Hepatic stellate cell (primary cell): ENCODE results near the gene SLC26A1.

Experiments used
- DNase-seq: peaks from one replicate; pipeline ENCODE4 v3.0.0; 2011; ENCODE audit warnings: low spot score

SLC26A1 gene

DNA sequence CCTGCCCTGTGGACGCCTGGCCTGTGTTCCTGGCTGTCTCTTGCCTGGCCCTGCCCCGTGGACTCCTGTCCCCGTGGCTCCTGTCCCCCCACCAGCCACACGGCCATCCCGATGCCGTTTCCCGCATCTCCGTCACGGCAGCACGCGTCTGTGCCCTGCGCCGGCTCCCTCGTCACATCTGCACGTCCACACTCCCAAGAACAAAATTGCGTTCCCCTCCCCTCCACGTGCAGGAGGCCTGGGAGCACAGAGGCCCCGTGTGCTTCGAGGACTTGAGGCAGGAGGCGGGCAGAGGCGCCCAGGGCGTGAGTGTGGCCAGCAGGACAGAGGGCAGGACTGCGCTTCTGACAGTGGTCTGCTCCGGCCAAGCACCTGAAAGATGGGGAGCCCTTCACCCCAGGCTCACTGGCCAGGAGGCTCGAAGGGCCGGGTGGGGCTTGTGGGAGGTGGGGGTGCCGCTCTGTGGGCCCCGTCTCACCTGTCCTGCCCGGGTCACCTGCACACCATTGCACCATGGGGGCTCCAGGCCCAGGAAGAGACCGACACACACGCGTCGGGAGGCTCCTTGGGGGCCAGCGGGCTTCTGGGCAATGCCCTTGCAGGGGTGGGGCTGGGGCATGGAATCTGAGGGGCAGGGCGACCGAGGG, 35.5 kb upstream of the SLC26A1 start:
- no peak for DNase-seq

- no peak for DNase-seq
Observed at GRCh38 chr4:1027915-1028238, 34.7 kb upstream of the SLC26A1 start.

DNA sequence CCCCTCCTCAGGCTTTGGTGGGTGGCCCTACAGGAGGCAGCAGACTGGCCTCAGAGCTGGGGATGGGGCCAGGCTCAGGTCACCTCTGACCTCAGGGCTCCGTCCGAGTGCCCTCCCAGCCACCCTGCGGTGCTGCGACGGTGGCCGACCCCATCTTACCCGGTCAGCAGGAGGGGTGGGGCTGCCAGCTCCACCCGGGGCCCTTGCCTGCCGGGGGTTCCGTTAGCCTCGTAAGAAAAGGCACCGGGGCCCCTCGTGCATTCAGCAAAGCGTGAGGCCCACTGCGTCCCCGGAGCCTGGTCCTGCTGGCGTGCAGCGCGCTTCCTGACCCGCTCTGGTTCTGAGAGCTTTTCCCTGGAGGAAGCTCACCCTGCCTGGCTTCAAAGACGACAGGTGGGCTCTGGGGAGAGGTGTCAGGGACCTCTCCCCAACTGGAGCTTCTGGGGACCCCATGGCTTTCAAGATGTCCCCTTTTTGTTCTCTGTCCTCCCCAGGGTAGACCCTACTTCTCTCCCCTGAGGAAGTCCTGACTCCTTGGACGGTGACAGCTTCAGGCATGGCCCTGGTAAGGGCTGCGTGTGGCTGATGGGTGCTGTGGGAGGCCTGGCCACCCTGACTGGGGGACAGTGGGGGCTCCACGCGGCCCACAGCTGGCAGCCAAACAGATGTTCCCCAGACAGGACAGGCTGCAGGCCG, 34.2 kb upstream of the SLC26A1 start:
- no peak for DNase-seq

GRCh38 chr4:1026115-1026514, 32.9 kb upstream of the SLC26A1 start:
- DNase-seq = no peak

GRCh38 chr4:1024882-1025545, 31.8 kb upstream of the SLC26A1 start:
- no peak for DNase-seq

DNA sequence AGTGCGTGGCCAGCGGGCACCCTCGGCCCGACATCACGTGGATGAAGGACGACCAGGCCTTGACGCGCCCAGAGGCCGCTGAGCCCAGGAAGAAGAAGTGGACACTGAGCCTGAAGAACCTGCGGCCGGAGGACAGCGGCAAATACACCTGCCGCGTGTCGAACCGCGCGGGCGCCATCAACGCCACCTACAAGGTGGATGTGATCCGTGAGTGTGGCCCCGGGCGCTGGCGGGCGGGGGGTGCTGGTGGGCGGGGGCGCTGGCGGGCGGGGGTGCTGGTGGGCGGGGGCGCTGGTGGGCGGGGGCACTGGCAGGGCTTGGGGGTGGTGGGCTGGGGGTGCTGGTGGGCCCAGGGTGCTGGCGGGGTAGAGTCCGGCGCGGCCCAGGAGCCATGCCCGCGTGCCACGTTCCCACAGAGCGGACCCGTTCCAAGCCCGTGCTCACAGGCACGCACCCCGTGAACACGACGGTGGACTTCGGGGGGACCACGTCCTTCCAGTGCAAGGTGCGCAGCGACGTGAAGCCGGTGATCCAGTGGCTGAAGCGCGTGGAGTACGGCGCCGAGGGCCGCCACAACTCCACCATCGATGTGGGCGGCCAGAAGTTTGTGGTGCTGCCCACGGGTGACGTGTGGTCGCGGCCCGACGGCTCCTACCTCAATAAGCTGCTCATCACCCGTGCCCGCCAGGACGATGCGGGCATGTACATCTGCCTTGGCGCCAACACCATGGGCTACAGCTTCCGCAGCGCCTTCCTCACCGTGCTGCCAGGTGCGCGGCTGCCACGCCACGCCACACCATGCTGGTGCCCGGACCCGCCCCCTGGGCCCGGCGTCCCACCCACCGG, 30.9 kb upstream of the SLC26A1 start:
- DNase-seq = no peak

DNA sequence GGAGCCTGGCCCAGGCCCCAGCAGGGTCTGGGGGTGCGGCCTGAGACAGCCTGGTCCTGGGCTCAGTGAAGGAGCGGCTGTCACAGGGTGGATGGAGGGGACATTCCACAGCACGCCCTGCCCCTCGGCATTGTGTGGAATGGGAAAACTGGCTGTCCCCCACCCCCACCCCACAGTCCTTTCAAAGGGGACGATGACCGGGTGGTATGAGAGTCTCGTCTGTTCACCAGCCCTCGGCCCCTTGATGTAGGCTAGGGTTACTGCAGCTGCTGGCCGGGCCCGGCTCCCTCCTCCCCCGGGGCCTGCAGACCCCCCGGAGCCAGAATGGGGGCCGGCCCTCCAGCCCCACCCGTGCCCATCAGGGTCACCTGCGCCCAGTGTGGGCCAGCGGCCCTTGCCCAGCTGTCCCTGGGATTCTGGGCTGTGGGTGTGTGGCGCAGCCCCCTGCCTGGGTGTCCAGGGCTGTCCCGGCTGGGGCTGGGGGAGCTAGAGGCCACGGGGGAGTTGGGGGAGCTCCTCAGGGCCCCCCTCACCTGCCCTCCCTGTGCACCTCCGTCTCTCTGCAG, 30.0 kb upstream of the SLC26A1 start:
- DNase-seq = no peak

DNA sequence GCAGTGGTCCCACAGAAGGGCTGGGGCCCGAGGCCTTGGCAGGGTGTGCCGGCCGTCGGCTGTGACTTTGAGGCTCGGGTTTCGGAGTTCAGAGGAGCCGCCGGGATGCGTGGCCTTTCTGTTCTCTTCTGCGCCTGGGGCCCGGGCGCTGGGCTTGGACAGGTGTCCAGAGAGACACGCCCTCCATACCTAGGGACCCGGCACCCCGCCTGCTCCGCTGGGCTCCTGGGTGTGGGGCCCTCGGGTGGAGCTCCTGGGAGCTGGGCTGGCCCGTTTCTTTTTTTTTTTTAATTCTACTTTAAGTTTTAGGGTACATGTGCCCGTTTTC, 29.5 kb upstream of the SLC26A1 start:
- DNase-seq = no peak

- no peak for DNase-seq
Observed at GRCh38 chr4:1022051-1022738, 29.0 kb upstream of the SLC26A1 start.

DNA sequence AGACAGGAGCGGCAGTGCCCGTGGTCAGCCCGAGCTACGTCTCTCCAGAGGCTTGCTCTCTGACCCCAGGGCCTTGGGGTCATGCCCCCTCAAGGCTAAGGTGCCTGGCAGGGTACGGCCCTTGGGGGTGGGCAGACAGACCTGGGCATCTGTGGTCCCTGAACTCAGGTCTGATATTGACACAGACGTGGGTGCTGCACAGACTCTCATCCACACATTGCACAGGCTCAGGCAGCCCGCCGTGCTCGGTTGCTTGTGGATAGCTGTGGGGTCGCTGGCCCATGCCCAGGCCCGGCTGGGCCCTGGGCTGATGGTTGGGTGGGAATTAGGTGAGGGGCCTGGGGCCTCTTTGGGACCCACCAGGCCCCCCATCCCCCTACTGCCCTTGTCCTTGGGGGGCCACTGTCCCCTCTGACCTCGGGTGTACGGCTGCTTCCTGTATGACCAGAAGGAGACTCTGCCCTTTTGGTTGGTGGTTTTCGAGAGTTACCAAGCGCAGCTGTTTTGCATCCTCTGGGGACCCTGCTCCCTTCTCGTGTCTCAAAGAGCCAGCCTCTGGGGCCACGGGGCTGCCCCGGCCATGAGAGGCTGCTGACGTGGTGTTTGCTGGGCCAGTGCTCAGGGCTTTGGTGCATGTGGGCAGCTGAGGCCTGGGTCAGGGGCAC, 28.3 kb upstream of the SLC26A1 start:
- DNase-seq = no peak

GRCh38 chr4:1019729-1020470, 26.7 kb upstream of the SLC26A1 start:
- DNase-seq = no peak

DNA sequence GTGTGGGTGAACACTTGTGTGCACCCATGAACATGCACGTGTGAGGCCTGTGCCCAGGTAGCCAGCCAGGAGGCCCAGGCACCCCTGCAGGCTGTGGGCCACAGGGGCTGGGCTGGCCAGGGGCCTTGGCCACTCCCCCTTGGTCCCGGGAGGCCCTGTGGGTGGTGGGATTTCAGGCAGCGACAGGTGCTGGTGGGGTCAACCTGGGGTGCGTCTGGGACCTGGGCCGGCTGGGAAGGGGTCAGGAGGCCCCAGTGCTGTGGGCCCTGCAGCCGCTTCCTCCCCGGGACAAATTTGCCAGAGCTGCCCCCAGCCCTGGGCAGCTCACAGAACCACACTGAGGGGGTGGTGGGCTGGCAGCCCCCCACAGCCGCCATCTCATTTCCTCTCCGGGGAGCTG, 26.1 kb upstream of the SLC26A1 start:
- no peak for DNase-seq

DNA sequence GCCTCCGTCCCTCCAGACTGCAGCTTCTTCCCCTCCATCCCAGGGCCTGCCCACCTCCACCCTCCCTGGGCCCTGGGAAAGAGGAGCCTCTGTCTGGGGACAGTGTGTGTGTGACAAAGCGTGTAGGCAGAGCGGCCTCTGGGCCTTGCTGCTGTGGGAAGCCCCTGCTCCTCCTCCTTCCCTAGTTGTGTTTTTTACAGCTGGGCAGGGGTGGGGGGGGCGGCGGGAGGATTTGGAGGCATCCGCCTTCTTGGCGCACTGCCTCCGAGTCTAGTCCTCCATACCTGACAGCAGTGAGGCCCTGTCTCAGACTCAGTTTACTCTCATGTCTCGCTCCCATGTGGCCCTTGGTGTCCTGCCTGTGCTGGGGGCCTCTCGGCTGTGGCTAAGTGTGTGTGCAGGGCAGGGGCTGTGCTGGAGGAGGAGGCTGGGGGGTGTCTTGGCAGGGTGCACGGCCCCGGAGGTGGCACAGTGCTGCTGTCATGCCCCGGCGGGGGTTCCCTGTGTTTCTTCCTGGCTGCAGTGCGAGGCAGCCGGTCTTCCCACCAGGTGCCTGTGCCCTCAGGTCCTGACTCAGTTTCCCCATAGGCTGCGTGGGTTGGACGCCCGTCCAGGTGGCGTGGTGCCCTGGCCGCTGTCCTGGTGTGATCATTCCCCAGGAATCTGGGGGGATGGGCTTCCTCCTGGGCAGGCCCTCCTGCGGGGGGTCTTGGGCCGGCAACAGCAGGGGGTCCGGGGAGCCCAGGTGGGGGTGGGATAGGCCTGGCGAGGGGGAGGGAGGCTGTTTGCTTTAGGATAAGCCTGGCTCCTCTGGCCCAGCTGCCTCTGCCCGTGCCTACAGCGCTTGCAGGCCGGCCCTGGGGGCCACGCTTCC, 25.2 kb upstream of the SLC26A1 start:
- no peak for DNase-seq

- DNase-seq = no peak
Observed at GRCh38 chr4:1017706-1018105, 24.5 kb upstream of the SLC26A1 start.

DNA sequence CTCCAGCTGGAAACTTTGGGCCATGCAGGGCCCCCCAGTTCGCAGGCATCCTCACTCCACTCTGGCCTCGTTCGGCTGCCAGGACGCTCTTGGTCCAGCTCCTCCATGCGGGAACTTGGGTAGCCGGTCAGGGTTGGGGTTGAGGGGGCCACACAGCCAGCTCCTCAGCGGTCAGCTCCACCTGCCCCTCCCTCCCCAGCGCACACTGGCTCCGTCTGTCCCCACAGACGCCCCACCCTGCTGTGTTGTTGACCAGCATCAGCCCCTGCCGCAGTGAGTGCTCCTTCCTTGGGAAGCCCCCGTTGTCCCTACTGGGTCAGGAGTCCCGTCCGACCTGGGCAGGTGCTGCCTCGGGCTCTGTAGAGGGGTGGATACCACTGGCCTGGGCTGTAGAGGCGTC, 24.0 kb upstream of the SLC26A1 start:
- no peak for DNase-seq

DNA sequence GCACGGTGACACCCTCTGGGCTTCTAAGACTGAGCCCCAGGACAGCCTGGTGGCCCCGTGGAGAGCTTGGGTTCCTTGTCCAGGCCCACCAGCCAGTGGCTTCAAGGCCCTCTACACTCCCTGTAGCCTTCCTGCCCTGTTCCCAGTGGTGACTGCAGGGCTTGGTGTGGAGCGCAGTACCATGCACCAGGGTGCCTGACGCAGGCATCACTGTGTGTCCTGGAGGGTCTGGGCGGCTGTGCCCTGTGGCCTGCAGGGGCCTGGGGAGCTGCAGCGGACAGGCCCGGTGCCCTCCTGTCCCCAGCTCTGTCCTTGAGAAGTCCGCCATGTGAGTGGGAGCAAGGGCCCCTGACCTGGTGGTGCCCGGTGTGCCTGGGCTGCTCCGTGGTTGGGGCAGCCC, 22.5 kb upstream of the SLC26A1 start:
- DNase-seq = no peak

DNA sequence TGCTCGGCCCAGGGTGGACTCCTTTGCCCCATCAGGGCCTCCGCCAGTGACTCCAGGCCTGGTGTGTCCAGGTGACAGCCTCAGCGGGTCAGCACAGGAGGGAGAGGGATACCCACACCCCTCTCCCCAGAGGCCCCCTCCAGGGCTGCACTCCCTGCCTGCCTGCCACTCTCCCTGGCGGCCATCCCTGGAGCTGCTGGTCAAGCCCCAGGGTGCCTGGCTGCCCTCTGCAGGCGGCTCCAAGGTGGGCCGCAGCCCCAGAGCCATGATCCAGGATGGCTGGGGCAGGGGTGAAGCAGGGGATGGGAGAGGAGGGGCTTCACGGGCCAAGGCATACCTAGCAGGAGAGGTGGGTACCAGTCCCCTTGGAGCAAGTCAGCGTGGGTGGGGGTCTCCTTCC, 22.0 kb upstream of the SLC26A1 start:
- no peak for DNase-seq

GRCh38 chr4:1014291-1015167, 21.3 kb upstream of the SLC26A1 start:
- DNase-seq = no peak
